ENCODE measurements around the gene ISG20.
"Not testable (repeated sequence)": the region's sequence is repeated elsewhere in the genome, so short reads cannot be mapped to it uniquely, and the experiment has no call there.

The ISG20 gene

GRCh38 chr15:88618686-88619085 is 20.1 kb upstream of the ISG20 start:
- no peak for DNase-seq (ENCODE audit: low read depth)

- DNase-seq (ENCODE audit: low read depth), result no peak
These were observed 19.0 kb upstream of the ISG20 start for GRCh38 chr15:88619796-88620195.

- peak; percentile 93 for DNase-seq (ENCODE audit: low read depth)
These were observed 17.6 kb upstream of the ISG20 start, which contains the start of gene AEN for GRCh38 chr15:88620995-88621772. AEN (plus strand) TSS chr15:88621340; CDS start chr15:88626210, 4,870 bp downstream.

GRCh38 chr15:88621789-88622604 is 16.8 kb upstream of the ISG20 start:
- no peak for DNase-seq (ENCODE audit: low read depth)

GRCh38 chr15:88622605-88622975 is 16.2 kb upstream of the ISG20 start:
- no peak for DNase-seq (ENCODE audit: low read depth)

- DNase-seq (ENCODE audit: low read depth), result peak; percentile 64
These were observed 15.8 kb upstream of the ISG20 start for GRCh38 chr15:88623061-88623460.

GRCh38 chr15:88623632-88624031 is 15.2 kb upstream of the ISG20 start:
- DNase-seq (ENCODE audit: low read depth), result no peak

- no peak for DNase-seq (ENCODE audit: low read depth)
These were observed 14.5 kb upstream of the ISG20 start for GRCh38 chr15:88624156-88624970.

- no peak for DNase-seq (ENCODE audit: low read depth)
These were observed 13.8 kb upstream of the ISG20 start for GRCh38 chr15:88624971-88625490.

GRCh38 chr15:88625943-88626741 is 12.7 kb upstream of the ISG20 start:
- DNase-seq (ENCODE audit: low read depth), result no peak

GRCh38 chr15:88627463-88627862 is 11.4 kb upstream of the ISG20 start:
- no peak for DNase-seq (ENCODE audit: low read depth)

GRCh38 chr15:88628018-88628654 is 10.7 kb upstream of the ISG20 start:
- DNase-seq (ENCODE audit: low read depth), result no peak

- no peak for DNase-seq (ENCODE audit: low read depth)
These were observed 9.7 kb upstream of the ISG20 start for GRCh38 chr15:88629071-88629470.

GRCh38 chr15:88630141-88630721 is 8.6 kb upstream of the ISG20 start:
- no peak for DNase-seq (ENCODE audit: low read depth)

- no peak for DNase-seq (ENCODE audit: low read depth)
These were observed 7.9 kb upstream of the ISG20 start for GRCh38 chr15:88630798-88631463.

- DNase-seq (ENCODE audit: low read depth), result no peak
These were observed 7.3 kb upstream of the ISG20 start for GRCh38 chr15:88631464-88632028.

GRCh38 chr15:88632797-88633196 is 6.0 kb upstream of the ISG20 start:
- not testable (repeated sequence) for DNase-seq (ENCODE audit: low read depth)

GRCh38 chr15:88634449-88634848 is 4.4 kb upstream of the ISG20 start:
- DNase-seq (ENCODE audit: low read depth), result no peak

- DNase-seq (ENCODE audit: low read depth), result no peak
These were observed 3.5 kb upstream of the ISG20 start for GRCh38 chr15:88635318-88635717.

- DNase-seq (ENCODE audit: low read depth), result no peak
These were observed 2.8 kb upstream of the ISG20 start for GRCh38 chr15:88636050-88636449.
